HFF-Myc (cell line): ENCODE data around the gene KCNJ6.

Experiments used
- DNase-seq: peaks from one replicate; pipeline ENCODE4 v3.0.0-alpha.2; 2011; ENCODE audit warnings: low read depth; ENCODE audit errors: extremely low read depth
- H3K4me3 ChIP-seq: replicated peaks from 2 replicates; pipeline ENCODE4 v1.5.1; 2011; ENCODE audit warnings: low read depth, mild to moderate bottlenecking, control low read depth, low read length
- CTCF ChIP-seq: IDR thresholded peaks from 2 replicates; pipeline ENCODE4 v1.5.1; 2012; ENCODE audit warnings: mild to moderate bottlenecking, low read depth, low read length, control low read depth; ENCODE audit errors: missing control alignments

Gene KCNJ6

GRCh38 chr21:37828991-37829390 lies 87.3 kb downstream of the KCNJ6 start:
- H3K4me3 ChIP-seq: no peak overlapping the region
- DNase-seq: no peak
- no peak for TF ChIP-seq CTCF

- no peak overlapping the region for H3K4me3 ChIP-seq
- TF ChIP-seq CTCF: no peak
- no peak for DNase-seq
Observed at GRCh38 chr21:37828556-37828955, 87.7 kb downstream of the KCNJ6 start.

GRCh38 chr21:37827913-37828312 lies 88.3 kb downstream of the KCNJ6 start:
- TF ChIP-seq CTCF: no peak
- no peak for DNase-seq
- H3K4me3 ChIP-seq: no peak overlapping the region

GRCh38 chr21:37821786-37822450 lies 94.3 kb downstream of the KCNJ6 start:
- TF ChIP-seq CTCF: no peak
- no peak for DNase-seq
- H3K4me3 ChIP-seq: no peak overlapping the region

- DNase-seq: no peak
- H3K4me3 ChIP-seq: no peak overlapping the region
- no peak for TF ChIP-seq CTCF
Observed at GRCh38 chr21:37821092-37821491, 95.2 kb downstream of the KCNJ6 start.

GRCh38 chr21:37819372-37819771 lies 96.9 kb downstream of the KCNJ6 start:
- TF ChIP-seq CTCF: no peak
- DNase-seq: no peak

GRCh38 chr21:37817242-37817641 lies 99.0 kb downstream of the KCNJ6 start:
- H3K4me3 ChIP-seq: no peak overlapping the region
- DNase-seq: no peak
- no peak for TF ChIP-seq CTCF

More at GRCh38 chr21:37819372-37819771, 96.9 kb downstream of the KCNJ6 start:
- no peak overlapping the region for H3K4me3 ChIP-seq
